ENCODE measurements around the gene MBTPS1. TPM values are rescaled to one million over a fixed set of nuclear protein-coding genes. Genes with fewer than 3 reads are reported as not detected.

MBTPS1 gene
- total RNA-seq, 1 experiment from 2014 or later, result 46.9 TPM

DNA sequence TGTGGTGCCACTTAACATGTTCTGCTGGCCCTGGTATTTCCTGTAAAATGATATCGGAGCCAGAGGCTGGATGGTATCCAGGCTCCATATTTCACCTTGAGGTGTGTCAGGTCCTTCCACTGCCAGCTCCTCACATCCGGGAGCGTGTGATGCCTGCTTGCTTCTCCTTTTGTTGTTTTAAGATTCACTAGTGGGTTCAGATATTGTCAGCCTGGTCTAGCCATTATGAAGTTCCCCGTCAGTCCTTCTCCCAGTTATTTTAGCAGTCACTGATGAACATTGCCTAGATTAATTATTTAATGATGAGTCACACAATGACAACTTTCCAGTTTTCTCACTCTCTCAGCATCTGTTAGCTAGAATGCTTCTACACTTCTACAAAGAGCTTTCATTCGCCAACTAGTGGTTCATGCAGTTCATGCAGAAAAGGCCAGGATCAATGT is 39.6 kb upstream of the MBTPS1 start:
- Mint-ChIP-seq H3K27me3 (ENCODE audit: low read depth) (peaks cover 2% of the 10 kb centered on the region), H3K4me3 (no peak overlapping the region), H3K36me3 (no peaks in the 10 kb centered on the region), H3K27ac (no peak overlapping the region), H3K4me1 (no peaks in the 10 kb centered on the region), H3K9me3 (no peaks in the 10 kb centered on the region)
- POLR2A ChIA-PET, result interaction anchor here (0.5 to 0.7 kb wide), 3 partner anchors 30 to 263 kb away, joined by 3 to 4 read pairs (median 4); partner anchors contain the start of genes MBTPS1 and TAF1C
- DNase-seq (ENCODE audit: low spot score) (no peak), ATAC-seq (no peak)
- CTCF ChIA-PET, result interaction anchor here (0.7 to 1.8 kb wide), 15 partner anchors 11 to 1381 kb away, joined by 3 to 18 read pairs (median 4); partner anchors contain the start of genes MBTPS1, SLC38A8 and TAF1C
- TF ChIP-seq, protein P1, sequence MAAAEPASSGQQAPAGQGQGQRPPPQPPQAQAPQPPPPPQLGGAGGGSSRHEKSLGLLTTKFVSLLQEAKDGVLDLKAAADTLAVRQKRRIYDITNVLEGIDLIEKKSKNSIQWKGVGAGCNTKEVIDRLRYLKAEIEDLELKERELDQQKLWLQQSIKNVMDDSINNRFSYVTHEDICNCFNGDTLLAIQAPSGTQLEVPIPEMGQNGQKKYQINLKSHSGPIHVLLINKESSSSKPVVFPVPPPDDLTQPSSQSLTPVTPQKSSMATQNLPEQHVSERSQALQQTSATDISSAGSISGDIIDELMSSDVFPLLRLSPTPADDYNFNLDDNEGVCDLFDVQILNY (CRISPR knock-in tag; IDR thresholded peaks at IDR 0.05), result no peak
- TF ChIP-seq IRF2 (CRISPR knock-in tag; IDR thresholded peaks at IDR 0.05; ENCODE audit: borderline replicate concordance, low read depth) (no peak), HMGA2 (CRISPR knock-in tag; IDR thresholded peaks at IDR 0.05) (no peak), RELA (CRISPR knock-in tag; IDR thresholded peaks at IDR 0.05; ENCODE audit: borderline replicate concordance) (no peak), ELF4 (CRISPR knock-in tag; IDR thresholded peaks at IDR 0.05; ENCODE audit: low read depth) (no peak), TEAD4 (CRISPR knock-in tag; IDR thresholded peaks at IDR 0.05) (no peak), MYBL2 (CRISPR knock-in tag; IDR thresholded peaks at IDR 0.05) (no peak), RORB (CRISPR knock-in tag; IDR thresholded peaks at IDR 0.05) (no peak), MXD4 (CRISPR knock-in tag; IDR thresholded peaks at IDR 0.05; ENCODE audit: borderline replicate concordance) (no peak)
- TF ChIP-seq, protein P2, sequence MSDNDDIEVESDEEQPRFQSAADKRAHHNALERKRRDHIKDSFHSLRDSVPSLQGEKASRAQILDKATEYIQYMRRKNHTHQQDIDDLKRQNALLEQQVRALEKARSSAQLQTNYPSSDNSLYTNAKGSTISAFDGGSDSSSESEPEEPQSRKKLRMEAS (CRISPR knock-in tag; IDR thresholded peaks at IDR 0.05), result no peak

DNA sequence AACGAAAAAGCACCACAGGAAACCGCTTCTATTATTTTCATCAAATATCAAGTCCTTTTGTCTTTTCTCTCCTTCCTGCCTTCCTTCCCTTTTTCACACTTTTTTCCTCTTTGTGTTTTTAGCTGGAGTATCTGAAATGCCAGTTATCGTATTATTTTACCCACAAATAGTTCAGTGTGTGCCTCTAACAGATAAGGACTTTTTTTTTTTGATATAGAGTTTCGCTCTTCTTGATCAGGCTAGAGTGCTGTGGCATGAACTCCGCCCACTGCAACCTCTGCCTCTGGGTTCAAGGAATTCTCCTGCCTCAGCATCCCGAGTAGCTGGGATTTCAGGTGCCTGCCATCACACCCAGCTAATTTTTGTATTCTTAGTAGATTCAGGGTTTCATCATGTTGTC is 39.0 kb upstream of the MBTPS1 start:
- no peak for DNase-seq (ENCODE audit: low spot score)
- ATAC-seq, result no peak
- CTCF ChIA-PET, result interaction anchor here (0.6 to 1.8 kb wide), 5 partner anchors 31 to 1926 kb away, joined by 3 to 18 read pairs (median 4); partner anchors contain the start of genes MBTPS1, SLC38A8 and TAF1C
- Mint-ChIP-seq H3K4me3 (no peak overlapping the region), H3K27me3 (ENCODE audit: low read depth) (peaks cover 2% of the 10 kb centered on the region), H3K27ac (no peak overlapping the region), H3K9me3 (no peaks in the 10 kb centered on the region), H3K36me3 (no peaks in the 10 kb centered on the region), H3K4me1 (no peaks in the 10 kb centered on the region)
- TF ChIP-seq, protein P3, sequence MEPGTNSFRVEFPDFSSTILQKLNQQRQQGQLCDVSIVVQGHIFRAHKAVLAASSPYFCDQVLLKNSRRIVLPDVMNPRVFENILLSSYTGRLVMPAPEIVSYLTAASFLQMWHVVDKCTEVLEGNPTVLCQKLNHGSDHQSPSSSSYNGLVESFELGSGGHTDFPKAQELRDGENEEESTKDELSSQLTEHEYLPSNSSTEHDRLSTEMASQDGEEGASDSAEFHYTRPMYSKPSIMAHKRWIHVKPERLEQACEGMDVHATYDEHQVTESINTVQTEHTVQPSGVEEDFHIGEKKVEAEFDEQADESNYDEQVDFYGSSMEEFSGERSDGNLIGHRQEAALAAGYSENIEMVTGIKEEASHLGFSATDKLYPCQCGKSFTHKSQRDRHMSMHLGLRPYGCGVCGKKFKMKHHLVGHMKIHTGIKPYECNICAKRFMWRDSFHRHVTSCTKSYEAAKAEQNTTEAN (CRISPR knock-in tag; IDR thresholded peaks at IDR 0.05), result no peak
- no peak for TF ChIP-seq NFATC4 (CRISPR knock-in tag; IDR thresholded peaks at IDR 0.05)
- TF ChIP-seq ZNF138 (CRISPR knock-in tag; conservative IDR thresholded peaks at IDR 0.05), result no peak
- no peak for TF ChIP-seq ZNF416 (CRISPR knock-in tag; IDR thresholded peaks at IDR 0.05)
- TF ChIP-seq JUN (CRISPR knock-in tag; IDR thresholded peaks at IDR 0.05), result no peak
- no peak for TF ChIP-seq TP53 (CRISPR knock-in tag; IDR thresholded peaks at IDR 0.05)
- TF ChIP-seq, protein P4, sequence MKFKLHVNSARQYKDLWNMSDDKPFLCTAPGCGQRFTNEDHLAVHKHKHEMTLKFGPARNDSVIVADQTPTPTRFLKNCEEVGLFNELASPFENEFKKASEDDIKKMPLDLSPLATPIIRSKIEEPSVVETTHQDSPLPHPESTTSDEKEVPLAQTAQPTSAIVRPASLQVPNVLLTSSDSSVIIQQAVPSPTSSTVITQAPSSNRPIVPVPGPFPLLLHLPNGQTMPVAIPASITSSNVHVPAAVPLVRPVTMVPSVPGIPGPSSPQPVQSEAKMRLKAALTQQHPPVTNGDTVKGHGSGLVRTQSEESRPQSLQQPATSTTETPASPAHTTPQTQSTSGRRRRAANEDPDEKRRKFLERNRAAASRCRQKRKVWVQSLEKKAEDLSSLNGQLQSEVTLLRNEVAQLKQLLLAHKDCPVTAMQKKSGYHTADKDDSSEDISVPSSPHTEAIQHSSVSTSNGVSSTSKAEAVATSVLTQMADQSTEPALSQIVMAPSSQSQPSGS (CRISPR knock-in tag; IDR thresholded peaks at IDR 0.05; ENCODE audit: borderline replicate concordance, low read depth), result no peak
- no peak for TF ChIP-seq ESRRA (CRISPR knock-in tag; IDR thresholded peaks at IDR 0.05; ENCODE audit: borderline replicate concordance)
- TF ChIP-seq SMAD4 (CRISPR knock-in tag; IDR thresholded peaks at IDR 0.05), result no peak
- TF ChIP-seq GRHL2 (CRISPR knock-in tag; IDR thresholded peaks at IDR 0.05; ENCODE audit: insufficient replicate concordance, severe bottlenecking), result no peak
- TF ChIP-seq OVOL2 (CRISPR knock-in tag; IDR thresholded peaks at IDR 0.05; ENCODE audit: borderline replicate concordance), result no peak
- TF ChIP-seq ELF4 (CRISPR knock-in tag; IDR thresholded peaks at IDR 0.05; ENCODE audit: low read depth), result no peak
- TF ChIP-seq, protein P5, sequence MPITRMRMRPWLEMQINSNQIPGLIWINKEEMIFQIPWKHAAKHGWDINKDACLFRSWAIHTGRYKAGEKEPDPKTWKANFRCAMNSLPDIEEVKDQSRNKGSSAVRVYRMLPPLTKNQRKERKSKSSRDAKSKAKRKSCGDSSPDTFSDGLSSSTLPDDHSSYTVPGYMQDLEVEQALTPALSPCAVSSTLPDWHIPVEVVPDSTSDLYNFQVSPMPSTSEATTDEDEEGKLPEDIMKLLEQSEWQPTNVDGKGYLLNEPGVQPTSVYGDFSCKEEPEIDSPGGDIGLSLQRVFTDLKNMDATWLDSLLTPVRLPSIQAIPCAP (CRISPR knock-in tag; IDR thresholded peaks at IDR 0.05), result no peak
- TF ChIP-seq SMAD3 (CRISPR knock-in tag; IDR thresholded peaks at IDR 0.05; ENCODE audit: borderline replicate concordance), result no peak
- TF ChIP-seq ATF1 (CRISPR knock-in tag; IDR thresholded peaks at IDR 0.05), result no peak
- POLR2A ChIA-PET, result no interaction called here
